DND-41 (cell line): ENCODE measurements around the gene SLC35F6.

Experiments
- ATAC-seq: fragments of 200-7000 bp; cut with Tn5 transposase; 3 replicates; pipeline ENCODE4 v1.9.1; 2021; ENCODE audit warnings: low read depth; ENCODE audit not compliant: insufficient read depth
- DNase-seq: peaks from one replicate; pipeline ENCODE4 v3.0.0-alpha.2; 2020
- H2AFZ ChIP-seq: 2 replicates; pipeline ENCODE4 v1.6.0; 2012; ENCODE audit warnings: low read depth, low read length
- H3K27ac ChIP-seq: 2 replicates; pipeline ENCODE4 v1.5.1; 2012; ENCODE audit warnings: low read length, inconsistent platforms
- H3K27me3 ChIP-seq: fragments of 200-600 bp; sonication (generic); 2 replicates; pipeline ENCODE4 v1.6.0; 2012; ENCODE audit warnings: low read length, mild to moderate bottlenecking, inconsistent platforms; ENCODE audit not compliant: insufficient read depth, poor library complexity
- H3K36me3 ChIP-seq: 2 replicates; pipeline ENCODE4 v1.5.1; 2012; ENCODE audit warnings: low read length, inconsistent platforms; ENCODE audit not compliant: insufficient read depth
- H3K4me1 ChIP-seq: 2 replicates; pipeline ENCODE4 v1.5.1; 2012; ENCODE audit warnings: mild to moderate bottlenecking, low read length; ENCODE audit not compliant: insufficient read depth
- H3K4me2 ChIP-seq: 2 replicates; pipeline ENCODE4 v1.6.0; 2012; ENCODE audit warnings: mild to moderate bottlenecking, moderate library complexity, low read length, inconsistent platforms; ENCODE audit not compliant: insufficient read depth
- H3K4me3 ChIP-seq, 2 experiments: fragments of 200-600 bp in 1 of 2; shearing (Covaris generic) in 1 of 2; 2 replicates each; pipeline ENCODE4 v1.5.1; 2012 to 2016; ENCODE audit warnings: inconsistent platforms in 2 of 2, low read length in 2 of 2, mild to moderate bottlenecking in 2 of 2, low read depth in 1 of 2, moderate library complexity in 1 of 2
- H3K79me2 ChIP-seq: 2 replicates; pipeline ENCODE4 v1.6.0; 2012; ENCODE audit warnings: low read length, inconsistent platforms; ENCODE audit not compliant: insufficient read depth
- H3K9ac ChIP-seq: 2 replicates; pipeline ENCODE4 v1.6.0; 2012; ENCODE audit warnings: low read depth, mild to moderate bottlenecking, inconsistent platforms, low read length, moderate library complexity
- H3K9me3 ChIP-seq: 2 replicates; pipeline ENCODE4 v1.5.1; 2012; ENCODE audit warnings: low read length, moderate library complexity, mild to moderate bottlenecking, inconsistent platforms; ENCODE audit not compliant: insufficient read depth, severe bottlenecking
- H4K20me1 ChIP-seq: 2 replicates; pipeline ENCODE4 v1.6.0; 2012; ENCODE audit warnings: low read length; ENCODE audit not compliant: insufficient read depth
- CTCF ChIP-seq: IDR thresholded peaks from 2 replicates; pipeline ENCODE4 v1.5.1; 2012; ENCODE audit warnings: borderline replicate concordance, low read length, moderate library complexity, mild to moderate bottlenecking; ENCODE audit not compliant: poor library complexity, severe bottlenecking; ENCODE audit errors: extremely low read depth
- EZH2 ChIP-seq: IDR thresholded peaks from 3 replicates; pipeline ENCODE4 v1.6.1; 2012; ENCODE audit warnings: borderline replicate concordance, low read depth, mild to moderate bottlenecking, moderate library complexity, low read length, inconsistent platforms; ENCODE audit not compliant: severe bottlenecking

Gene SLC35F6

GRCh38 chr2:26716769-26717168, 47.3 kb upstream of the SLC35F6 start:
- Histone ChIP-seq H3K36me3 (no peaks in the 10 kb centered on the region), H3K27me3 (no peaks in the 10 kb centered on the region), H3K4me1 (no peaks in the 10 kb centered on the region), H3K4me2 (no peak overlapping the region), H3K4me3 (no peak overlapping the region), H2AFZ (no peak overlapping the region), H3K27ac (no peak overlapping the region), H3K9me3 (no peaks in the 10 kb centered on the region), H3K79me2 (no peaks in the 10 kb centered on the region), H3K9ac (no peak overlapping the region), H4K20me1 (peaks cover 4% of the 10 kb centered on the region; the same call in 1 of the 2 replicates)
- no peak for TF ChIP-seq CTCF
- no peak for TF ChIP-seq EZH2
- no peak for DNase-seq
- no peak for ATAC-seq

- Histone ChIP-seq H3K4me2 (no peak overlapping the region), H2AFZ (no peak overlapping the region), H3K36me3 (no peaks in the 10 kb centered on the region), H3K27ac (no peak overlapping the region), H4K20me1 (peaks cover 4% of the 10 kb centered on the region; the same call in 1 of the 2 replicates), H3K27me3 (no peaks in the 10 kb centered on the region), H3K9me3 (no peaks in the 10 kb centered on the region), H3K79me2 (no peaks in the 10 kb centered on the region), H3K4me3 (no peak overlapping the region), H3K9ac (no peak overlapping the region), H3K4me1 (no peaks in the 10 kb centered on the region)
- DNase-seq: no peak
- no peak for TF ChIP-seq EZH2
- TF ChIP-seq CTCF: no peak
- no peak for ATAC-seq
Measured at GRCh38 chr2:26717362-26717761, 46.7 kb upstream of the SLC35F6 start.

GRCh38 chr2:26718949-26719686, 45.0 kb upstream of the SLC35F6 start:
- no peak for TF ChIP-seq CTCF
- TF ChIP-seq EZH2: no peak
- H3K79me2 ChIP-seq: no peaks in the 10 kb centered on the region
- ATAC-seq (no peak), DNase-seq (no peak)
- H2AFZ ChIP-seq: no peak overlapping the region
- H3K4me3 ChIP-seq: no peak overlapping the region
- H3K4me1 ChIP-seq: no peaks in the 10 kb centered on the region
- no peaks in the 10 kb centered on the region for H3K36me3 ChIP-seq
- no peaks in the 10 kb centered on the region for H3K9me3 ChIP-seq
- no peak overlapping the region for H3K9ac ChIP-seq
- H3K27me3 ChIP-seq: no peaks in the 10 kb centered on the region
- no peak overlapping the region for H3K27ac ChIP-seq
- no peak overlapping the region for H3K4me2 ChIP-seq
- H4K20me1 ChIP-seq: peaks cover 4% of the 10 kb centered on the region; the same call in 1 of the 2 replicates
